ENCODE data around the gene CLPTM1L.

GRCh38 chr5:1298067-1298551 lies 46.8 kb downstream of the CLPTM1L start:
- TF ChIP-seq, protein P1, sequence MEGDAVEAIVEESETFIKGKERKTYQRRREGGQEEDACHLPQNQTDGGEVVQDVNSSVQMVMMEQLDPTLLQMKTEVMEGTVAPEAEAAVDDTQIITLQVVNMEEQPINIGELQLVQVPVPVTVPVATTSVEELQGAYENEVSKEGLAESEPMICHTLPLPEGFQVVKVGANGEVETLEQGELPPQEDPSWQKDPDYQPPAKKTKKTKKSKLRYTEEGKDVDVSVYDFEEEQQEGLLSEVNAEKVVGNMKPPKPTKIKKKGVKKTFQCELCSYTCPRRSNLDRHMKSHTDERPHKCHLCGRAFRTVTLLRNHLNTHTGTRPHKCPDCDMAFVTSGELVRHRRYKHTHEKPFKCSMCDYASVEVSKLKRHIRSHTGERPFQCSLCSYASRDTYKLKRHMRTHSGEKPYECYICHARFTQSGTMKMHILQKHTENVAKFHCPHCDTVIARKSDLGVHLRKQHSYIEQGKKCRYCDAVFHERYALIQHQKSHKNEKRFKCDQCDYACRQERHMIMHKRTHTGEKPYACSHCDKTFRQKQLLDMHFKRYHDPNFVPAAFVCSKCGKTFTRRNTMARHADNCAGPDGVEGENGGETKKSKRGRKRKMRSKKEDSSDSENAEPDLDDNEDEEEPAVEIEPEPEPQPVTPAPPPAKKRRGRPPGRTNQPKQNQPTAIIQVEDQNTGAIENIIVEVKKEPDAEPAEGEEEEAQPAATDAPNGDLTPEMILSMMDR (conservative IDR thresholded peaks at IDR 0.05 in 1 of 2, IDR thresholded peaks at IDR 0.05 in 1 of 2; ENCODE audit: extremely low read depth in 1 of 2, insufficient read depth in 1 of 2, low read depth in 1 of 2, low read length in 2 of 2) = no peak
- no peak for TF ChIP-seq EZH2 (IDR thresholded peaks at IDR 0.05; ENCODE audit: borderline replicate concordance, low read length)

Data from mammary epithelial cell (primary cell).